Dermis microvascular lymphatic vessel endothelial cell (primary cell): ENCODE results near the gene DNAJB12. TPM values are rescaled to one million over a fixed set of nuclear protein-coding genes. Genes with fewer than 3 reads are reported as not detected.

Experiments
- DNase-seq, 2 donors: peaks; one replicate each; pipeline versions ENCODE4 v3.0.0 to v3.0.0-alpha.2; 2010; ENCODE audit warnings: low read depth in 2 of 2
- total RNA-seq: library from RNA; depleted of rRNA; stranded (reverse); fragments of >200 nt; gene quantifications from 2 replicates; pipeline ENCODE4 v1.2.1, GENCODE V29; 2014

The DNAJB12 gene
- total RNA-seq, 1 donor from 2014 or later, result 16.8 TPM

- DNase-seq, result no peak
Observed at GRCh38 chr10:72295330-72295910, 59.3 kb downstream of the DNAJB12 start.

DNA sequence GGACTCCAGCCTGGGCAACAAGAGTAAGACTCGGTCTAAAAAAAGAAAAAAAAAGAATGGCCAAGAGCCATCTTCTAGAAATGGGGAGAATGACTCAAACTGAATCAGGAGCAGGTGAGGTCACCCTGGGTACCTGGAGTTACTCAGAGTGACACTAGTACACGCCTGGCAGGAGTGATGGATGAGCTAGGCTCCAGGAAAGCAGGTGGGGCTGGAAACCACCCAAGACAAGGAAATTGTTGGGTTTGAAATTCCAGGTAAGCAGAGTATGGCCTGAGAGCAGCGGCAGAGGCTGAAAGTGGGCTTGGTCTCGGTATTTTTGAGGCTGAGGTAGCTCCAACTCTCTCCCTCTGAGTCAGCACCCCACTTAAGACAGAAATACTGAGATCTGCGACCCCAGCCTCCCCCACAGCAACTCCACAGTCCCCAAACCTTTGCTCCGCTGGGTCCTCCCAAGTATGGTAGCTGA lies 62.5 kb downstream of the DNAJB12 start:
- no peak for DNase-seq

DNA sequence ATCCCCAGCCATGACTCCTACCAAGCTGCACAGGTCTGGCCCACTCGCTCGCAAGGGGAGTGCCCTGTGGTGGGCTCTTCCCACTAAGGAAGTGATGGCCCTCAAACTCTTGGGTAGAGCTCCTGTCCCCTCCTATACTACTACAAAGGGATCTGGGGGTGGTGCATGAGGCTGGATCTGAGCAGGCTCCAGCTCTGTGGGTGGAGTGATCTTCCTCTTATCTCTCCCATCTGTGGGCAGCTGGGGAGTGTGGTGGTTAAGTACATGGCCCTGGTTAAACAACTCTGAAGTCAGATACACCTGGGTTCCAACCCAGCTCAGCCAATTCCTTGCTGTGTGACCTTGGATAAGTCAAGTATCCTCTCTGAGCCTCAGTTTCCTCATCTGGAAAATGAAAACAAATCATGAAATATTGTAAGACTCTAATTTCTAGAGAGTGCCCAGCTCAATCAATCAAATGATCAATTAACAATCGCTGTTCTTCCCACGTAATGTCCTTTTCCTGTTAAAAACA lies 63.6 kb downstream of the DNAJB12 start:
- no peak for DNase-seq

- no peak for DNase-seq
Observed at GRCh38 chr10:72285972-72286521, 68.7 kb downstream of the DNAJB12 start.

DNA sequence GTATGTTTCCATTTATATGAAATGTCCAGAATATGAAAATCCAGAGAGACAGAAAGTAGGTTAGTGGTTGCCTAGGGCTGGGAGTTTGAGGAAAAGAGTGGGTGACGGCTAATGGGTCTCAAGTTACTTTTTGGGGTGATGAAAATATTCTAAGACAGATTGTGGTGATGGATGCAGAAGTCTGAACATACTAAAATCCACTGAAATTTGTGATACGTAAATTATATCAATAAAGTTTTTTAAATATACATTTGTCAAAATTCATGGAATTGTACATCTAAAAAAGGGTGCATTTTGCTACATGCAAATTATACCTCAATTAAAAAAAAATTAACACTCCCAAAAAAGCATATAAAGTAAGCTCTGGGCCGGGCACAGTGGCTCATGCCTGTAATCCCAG lies 71.6 kb downstream of the DNAJB12 start:
- DNase-seq, result no peak

Other genes starting within 250 kb of the DNAJB12 start
- gene ANAPC16, start 138.9 kb downstream of the DNAJB12 start, total RNA-seq, result 43.3 and 69.7 TPM in 2 replicates
- gene ASCC1, start 138.6 kb downstream of the DNAJB12 start, total RNA-seq, result 23.5 and 26.2 TPM in 2 replicates
- 128 and 193 TPM in 2 replicates for gene DDIT4, start 81.0 kb downstream of the DNAJB12 start, total RNA-seq